Measurements from ENCODE around the gene GUK1.
"Not testable (repeated sequence)": the region's sequence is repeated elsewhere in the genome, so short reads cannot be mapped to it uniquely, and the experiment has no call there.

Gene GUK1

DNA sequence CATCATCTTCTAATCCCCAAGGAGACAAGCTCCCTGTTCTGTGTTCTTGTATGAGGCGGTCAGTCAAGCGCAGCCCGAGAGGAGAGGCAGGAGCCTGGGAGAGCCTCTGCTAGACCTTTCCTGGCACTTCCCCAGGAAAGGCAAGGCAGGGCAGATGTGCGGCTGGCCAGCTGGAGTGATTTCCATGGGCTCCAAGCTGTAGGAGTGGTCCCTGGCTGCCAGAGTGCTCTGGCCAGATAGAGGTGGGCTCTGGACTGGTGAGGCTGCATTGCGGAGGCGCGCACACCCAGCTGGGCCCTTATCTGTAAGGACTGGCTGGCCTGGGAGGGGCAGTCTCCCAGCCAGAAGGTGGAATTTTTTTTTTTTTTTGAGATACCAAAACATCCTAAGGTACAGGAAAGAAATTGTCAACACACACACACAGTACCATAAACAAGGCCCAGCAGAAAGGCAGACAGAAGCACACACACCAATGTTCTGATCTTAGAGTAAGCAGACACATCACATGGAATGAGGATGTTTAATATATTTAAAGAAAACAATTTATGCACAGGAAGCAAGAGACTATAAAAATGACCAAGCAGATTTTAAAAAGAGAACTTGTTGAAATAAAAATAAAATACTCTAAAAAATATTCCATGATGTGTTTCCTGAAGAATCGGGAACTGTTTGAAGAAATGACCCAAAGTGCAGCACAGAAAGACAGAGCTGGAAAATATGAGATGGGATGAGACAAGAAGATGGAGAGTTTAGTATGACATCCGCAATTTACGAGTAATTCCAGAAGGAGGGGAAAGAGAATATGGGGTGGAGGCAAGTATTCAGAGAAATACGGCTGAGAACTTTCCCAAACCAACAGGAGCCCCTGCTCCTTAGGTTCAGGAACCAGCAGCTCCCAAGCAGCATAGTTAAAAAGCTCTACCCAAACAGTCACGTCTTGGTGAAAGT lies 38.9 kb downstream of the GUK1 start:
- no peak for DNase-seq

GRCh38 chr1:228180271-228180958 lies 40.3 kb downstream of the GUK1 start:
- no peak for DNase-seq

DNA sequence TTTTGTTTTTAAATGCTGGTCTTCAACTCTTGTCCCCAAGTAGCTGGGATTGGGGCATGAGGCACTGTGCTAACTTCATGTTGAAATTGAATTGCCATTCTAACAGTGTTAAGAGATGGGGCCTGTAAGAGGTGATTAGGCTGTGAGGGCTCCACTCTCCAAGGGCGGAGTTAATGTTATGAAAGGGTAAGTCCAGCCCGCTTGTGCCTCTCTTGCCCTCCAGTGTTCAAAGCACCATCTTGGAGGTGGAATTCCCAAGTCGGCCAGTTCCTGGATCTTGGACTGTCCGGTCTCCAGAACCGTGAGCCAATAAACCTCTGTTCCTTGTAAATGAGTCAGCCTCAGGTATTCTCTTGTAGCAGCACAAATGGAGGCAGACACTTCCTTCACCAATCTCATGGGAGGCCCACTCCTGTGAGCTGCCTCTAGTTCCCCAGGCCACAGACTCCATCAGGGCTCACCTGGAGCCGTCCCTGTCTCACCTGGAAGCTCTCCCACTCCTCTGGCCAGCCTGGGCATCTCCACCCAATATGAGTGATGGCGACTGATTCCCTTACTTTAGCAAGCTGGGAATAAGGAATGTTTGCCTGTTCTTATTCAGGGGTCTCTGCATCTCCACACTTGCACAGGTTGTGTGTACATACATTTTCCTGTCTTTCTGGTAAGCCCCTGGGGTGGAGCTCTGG lies 41.0 kb downstream of the GUK1 start:
- DNase-seq: no peak

- no peak for DNase-seq
Observed at GRCh38 chr1:228181645-228182034, 41.6 kb downstream of the GUK1 start.

- no peak for DNase-seq
Observed at GRCh38 chr1:228182296-228183030, 42.4 kb downstream of the GUK1 start.

- no peak for DNase-seq
Observed at GRCh38 chr1:228184152-228184551, 44.1 kb downstream of the GUK1 start.

- DNase-seq: no peak
Observed at GRCh38 chr1:228185641-228185965, 45.5 kb downstream of the GUK1 start.

DNA sequence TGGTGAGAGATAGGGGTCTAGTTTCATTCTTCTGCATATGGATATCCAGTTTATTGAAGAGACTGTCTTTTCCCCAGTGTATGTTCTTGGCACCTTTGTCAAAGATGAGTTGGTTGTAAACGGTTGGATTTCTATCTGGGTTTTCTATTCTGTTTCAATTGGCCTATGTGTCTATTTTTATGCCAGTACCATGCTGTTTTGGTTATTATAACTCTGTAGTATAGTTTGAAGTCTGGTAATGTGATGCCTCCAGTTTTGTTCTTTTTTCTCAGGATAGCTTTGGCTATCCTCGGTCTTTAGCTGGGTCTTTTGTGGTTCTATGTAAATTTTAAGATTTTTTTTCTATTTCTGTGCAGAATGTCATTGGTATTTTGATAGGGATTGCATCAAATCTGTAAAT lies 48.2 kb downstream of the GUK1 start:
- DNase-seq: not testable (repeated sequence)

DNA sequence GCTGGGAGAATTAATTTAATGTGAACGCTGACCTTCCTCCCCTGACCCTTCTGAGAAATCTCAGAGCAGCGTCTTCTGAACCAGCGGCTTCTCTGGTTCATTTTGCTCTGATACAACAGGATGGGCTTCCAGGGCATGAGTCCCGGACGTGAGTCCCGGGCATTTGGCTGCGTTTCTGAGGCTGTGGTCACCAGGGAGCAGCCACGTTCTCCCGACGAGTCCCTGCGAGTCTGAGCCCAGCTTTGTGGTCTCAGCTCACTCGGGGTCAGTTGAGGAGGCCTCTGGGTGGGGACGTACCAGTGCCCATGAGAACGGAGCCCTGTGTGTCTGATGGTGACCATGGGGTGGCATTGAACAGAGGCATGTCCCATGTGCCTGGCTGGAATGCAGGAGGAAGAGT lies 50.1 kb downstream of the GUK1 start:
- DNase-seq: no peak

GRCh38 chr1:228190778-228191177 lies 50.7 kb downstream of the GUK1 start:
- DNase-seq: no peak

- DNase-seq: no peak
Observed at GRCh38 chr1:228194436-228194835, 54.4 kb downstream of the GUK1 start.

GRCh38 chr1:228194921-228195812 lies 55.1 kb downstream of the GUK1 start:
- no peak for DNase-seq

DNA sequence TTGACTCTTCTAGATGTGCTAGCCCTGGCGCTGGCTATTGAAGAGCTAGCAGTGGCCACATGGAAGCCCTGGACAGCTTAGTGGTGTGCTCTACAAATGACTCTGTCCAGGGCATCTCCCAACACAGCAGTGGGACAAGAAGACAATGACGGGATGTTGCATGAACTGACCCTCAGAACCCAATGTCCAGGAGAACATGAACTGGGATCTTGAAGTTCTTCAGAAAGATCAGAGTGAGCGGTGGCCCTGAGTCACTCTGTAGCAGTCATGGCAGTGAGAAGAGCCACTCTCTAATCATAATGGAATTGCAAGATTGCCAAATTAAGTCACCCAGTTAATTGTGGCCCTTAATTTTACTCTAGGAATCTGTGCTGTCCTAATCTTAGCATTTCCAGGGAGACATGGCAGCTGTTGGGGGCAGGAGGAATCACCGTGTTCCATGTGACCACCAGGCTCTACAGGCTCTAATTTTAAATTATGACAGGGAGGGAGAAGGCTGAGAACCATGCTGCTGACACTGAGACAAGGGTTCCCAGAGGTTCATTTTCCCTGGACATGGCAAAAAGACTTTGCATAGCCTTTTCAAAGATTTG lies 57.6 kb downstream of the GUK1 start:
- DNase-seq: no peak

All from stimulated activated CD4-positive, alpha-beta T cell treated with anti-CD3 and anti-CD28 coated beads, Interleukin-2, amount 100 ng/mL, for 24 hours (primary cell).